GM12891 (cell line): ENCODE data around the gene ECHDC3.

Source experiments
- DNase-seq: peaks from one replicate; pipeline ENCODE4 v3.0.0; 2011; ENCODE audit warnings: low spot score; ENCODE audit not compliant: insufficient read length
- FAIRE-seq: peaks from 2 replicates; lab custom pipeline; 2011; peaks lifted over from hg19 to GRCh38; lab: Jason Lieb, UNC
- PAX5 ChIP-seq: IDR thresholded peaks from 2 replicates; pipeline ENCODE4 v1.6.1; 2011; ENCODE audit warnings: low read length, moderate library complexity, mild to moderate bottlenecking; ENCODE audit not compliant: insufficient read depth, severe bottlenecking
- POLR2A ChIP-seq: IDR thresholded peaks from 2 replicates; pipeline ENCODE4 v1.6.1; 2011; ENCODE audit warnings: low read depth, low read length, control low read depth
- POLR2AphosphoS5 ChIP-seq: IDR thresholded peaks from 2 replicates; pipeline ENCODE4 v1.6.1; 2011; ENCODE audit warnings: low read depth, low read length, control low read depth
- POU2F2 ChIP-seq: IDR thresholded peaks from 2 replicates; pipeline ENCODE4 v1.6.1; 2011; ENCODE audit warnings: low read depth, mild to moderate bottlenecking, control low read depth, low read length, moderate library complexity
- SPI1 ChIP-seq: IDR thresholded peaks from 2 replicates; pipeline ENCODE4 v1.6.1; 2011; ENCODE audit warnings: low read depth, low read length, control low read depth
- TAF1 ChIP-seq: IDR thresholded peaks from 2 replicates; pipeline ENCODE4 v1.6.1; 2011; ENCODE audit warnings: low read depth, low read length, control low read depth

Gene ECHDC3

GRCh38 chr10:11759347-11759746 is 17.2 kb downstream of the ECHDC3 start:
- TF ChIP-seq SPI1 = no peak
- FAIRE-seq = no peak

GRCh38 chr10:11760151-11760550 is 18.0 kb downstream of the ECHDC3 start:
- TF ChIP-seq SPI1 = no peak
- no peak for TF ChIP-seq POU2F2
- TF ChIP-seq TAF1 = no peak
- no peak for TF ChIP-seq PAX5
- TF ChIP-seq POLR2AphosphoS5 = no peak
- FAIRE-seq (no peak), DNase-seq (no peak)

More at GRCh38 chr10:11759347-11759746, 17.2 kb downstream of the ECHDC3 start:
- DNase-seq = no peak

- FAIRE-seq (no peak), DNase-seq (no peak)
- TF ChIP-seq POLR2A (no peak), POLR2AphosphoS5 (no peak), SPI1 (no peak), POU2F2 (no peak), TAF1 (no peak), PAX5 (no peak)
These were observed 18.7 kb downstream of the ECHDC3 start for GRCh38 chr10:11760861-11761260.

- FAIRE-seq = no peak
These were observed 19.2 kb downstream of the ECHDC3 start for GRCh38 chr10:11761431-11761830.

GRCh38 chr10:11762706-11763500 is 20.7 kb downstream of the ECHDC3 start:
- FAIRE-seq (no peak), DNase-seq (no peak)
- TF ChIP-seq POU2F2 = no peak
- no peak for TF ChIP-seq SPI1

More at GRCh38 chr10:11761431-11761830, 19.2 kb downstream of the ECHDC3 start:
- DNase-seq = no peak
- no peak for TF ChIP-seq TAF1
- TF ChIP-seq POLR2A = no peak
- TF ChIP-seq SPI1 = no peak

DNA sequence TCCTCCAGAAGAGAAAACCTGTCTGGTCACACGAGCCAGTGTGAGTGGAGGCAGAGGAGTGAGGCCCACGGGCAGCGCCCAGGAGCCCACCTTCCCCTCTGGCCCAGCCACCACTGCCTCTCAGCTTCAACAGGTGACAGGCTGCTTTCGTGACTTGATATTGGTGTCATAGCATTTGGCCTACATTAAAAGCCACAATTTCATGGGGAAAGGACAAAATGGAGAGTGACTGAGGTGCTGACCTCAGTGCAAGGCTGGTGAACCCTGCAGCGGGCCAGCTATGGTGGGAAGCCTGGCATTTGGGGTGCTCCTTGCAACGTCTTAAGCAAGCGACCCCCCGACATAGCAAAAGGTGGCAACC is 21.3 kb downstream of the ECHDC3 start:
- DNase-seq = no peak
- TF ChIP-seq PAX5 (no peak), POLR2AphosphoS5 (no peak), POU2F2 (no peak), SPI1 (no peak), POLR2A (no peak), TAF1 (no peak)
- no peak for FAIRE-seq

- DNase-seq (no peak), FAIRE-seq (no peak)
- TF ChIP-seq SPI1 (no peak), PAX5 (no peak), TAF1 (no peak)
These were observed 23.0 kb downstream of the ECHDC3 start for GRCh38 chr10:11765141-11765540.

DNA sequence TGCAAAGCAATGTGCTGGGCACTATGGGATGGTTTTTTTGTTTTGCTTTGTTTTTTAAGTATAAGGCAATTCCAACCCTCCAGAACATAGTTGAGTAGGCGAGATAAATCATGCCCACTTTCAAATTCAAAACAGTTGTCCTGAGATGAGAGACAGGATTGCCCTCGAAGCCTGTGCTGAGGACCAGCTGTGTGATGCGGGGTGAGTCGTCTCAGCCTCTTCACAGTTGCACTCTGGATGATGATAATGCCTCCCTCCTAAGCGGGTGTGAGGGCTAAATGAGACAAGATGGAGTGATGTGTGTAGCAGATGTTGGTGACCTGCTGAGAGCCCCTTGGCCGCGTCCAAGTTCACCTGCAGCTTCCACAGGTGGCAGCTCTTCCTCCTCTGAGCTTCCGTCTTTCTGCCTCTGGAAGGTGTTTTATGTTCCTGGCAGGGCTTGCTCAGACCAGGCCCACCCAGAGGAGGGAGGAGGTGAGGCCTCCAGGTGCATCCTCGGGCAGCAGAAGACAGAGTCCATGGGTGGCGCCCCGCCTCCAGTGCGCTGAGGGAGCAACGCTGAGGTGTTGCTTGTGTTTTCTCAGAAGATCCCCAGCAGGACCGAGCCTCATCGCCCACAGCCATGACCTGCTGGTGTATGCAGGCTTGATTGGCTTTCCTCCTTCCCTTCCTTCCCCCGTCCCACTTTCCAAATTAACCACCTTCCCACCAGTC is 30.6 kb downstream of the ECHDC3 start:
- TF ChIP-seq POU2F2 = no peak
- no peak for TF ChIP-seq POLR2AphosphoS5
- no peak for TF ChIP-seq POLR2A
- TF ChIP-seq TAF1 = no peak
- TF ChIP-seq SPI1 = no peak
- TF ChIP-seq PAX5 = no peak
- DNase-seq (no peak), FAIRE-seq (no peak)

GRCh38 chr10:11773761-11774441 is 31.7 kb downstream of the ECHDC3 start:
- no peak for DNase-seq
- FAIRE-seq = no peak
- TF ChIP-seq POLR2A (no peak), POLR2AphosphoS5 (no peak), PAX5 (no peak), TAF1 (no peak), POU2F2 (no peak)

GRCh38 chr10:11775412-11775811 is 33.2 kb downstream of the ECHDC3 start:
- DNase-seq = no peak
- no peak for TF ChIP-seq PAX5
- TF ChIP-seq SPI1 = no peak
- TF ChIP-seq TAF1 = no peak
- TF ChIP-seq POLR2A = no peak
- no peak for TF ChIP-seq POLR2AphosphoS5
- TF ChIP-seq POU2F2 = no peak
- FAIRE-seq = no peak
